Sigmoid colon (tissue), 7 donors: Measurements from ENCODE around the gene NUDCD2. TPM values are rescaled to one million over a fixed set of nuclear protein-coding genes. Genes with fewer than 3 reads are reported as not detected.

Experiments
- DNase-seq: peaks from one replicate; pipeline ENCODE4 v3.0.0-alpha.2; 2019
- H3K27ac ChIP-seq, 4 donors: fragments of 200-600 bp; sonication (generic); one replicate each; pipeline ENCODE4 v1.5.1; 2016 to 2019; ENCODE audit warnings: mild to moderate bottlenecking in 1 of 4
- H3K27me3 ChIP-seq, 3 donors: fragments of 200-600 bp; sonication (generic); one replicate each; pipeline ENCODE4 v1.5.1; 2019; ENCODE audit warnings: mild to moderate bottlenecking in 1 of 3
- H3K36me3 ChIP-seq, 4 donors: fragments of 200-600 bp; sonication (generic); one replicate each; pipeline ENCODE4 v1.5.1; 2016 to 2019
- H3K4me1 ChIP-seq, 4 donors: fragments of 200-600 bp; sonication (generic); one replicate each; pipeline ENCODE4 v1.5.1; 2017 to 2019
- H3K4me3 ChIP-seq, 4 donors: fragments of 200-600 bp; sonication (generic); one replicate each; pipeline ENCODE4 v1.5.1; 2017 to 2019; ENCODE audit warnings: mild to moderate bottlenecking in 2 of 4, moderate library complexity in 1 of 4
- H3K9me3 ChIP-seq, 4 donors: fragments of 200-600 bp in 3 of 4; sonication (generic) in 3 of 4; one replicate each; pipeline versions ENCODE4 v1.5.1 to v1.6.1; 2013 to 2019
- EP300 ChIP-seq, 4 donors: sonication (generic); formaldehyde crosslinking; IDR thresholded peaks; one replicate each; pipeline ENCODE4 v1.6.1; 2017; ENCODE audit warnings: antibody characterized with exemption in 4 of 4
- POLR2A ChIP-seq, 2 donors: fragments of 450-650 bp; IDR thresholded peaks; one replicate each; pipeline ENCODE4 v1.6.1; 2016; ENCODE audit warnings: antibody characterized with exemption in 2 of 2, mild to moderate bottlenecking in 2 of 2, moderate library complexity in 2 of 2
- POLR2AphosphoS5 ChIP-seq, 4 donors: sonication (generic); formaldehyde crosslinking; IDR thresholded peaks; one replicate each; pipeline ENCODE4 v1.6.1; 2017; ENCODE audit warnings: antibody characterized with exemption in 4 of 4
- WGBS, 2 donors: extraction: QIAGEN DNeasy Blood & Tissue Kit; methylation state at CpG; one replicate each; pipeline ENCODE4 v1.1.7; 2013; 5-methylcytosine and 5-hydroxymethylcytosine counted together
- intact Hi-C: fragments of 100-400 bp; cut with DNase I; formaldehyde crosslinking; loops from one replicate; pipeline ENCODE4 v1.15.1; 2023
- polyA plus RNA-seq, 3 donors: library from polyadenylated mRNA; stranded (reverse); fragments of 200-250 nt; gene quantifications; one replicate each; pipeline ENCODE4 v1.2.3, GENCODE V29; 2013
- total RNA-seq, 4 donors: library from RNA; depleted of rRNA; stranded (reverse); fragments of >200 nt; gene quantifications; one replicate each; pipeline ENCODE4 v1.1.0, GENCODE V29; 2016
- TF ChIP-seq, protein P1 (sequence below), 4 experiments: fragments of 450-650 bp in 3 of 4; fragments of 200-600 bp in 1 of 4; IDR thresholded peaks; one replicate each; pipeline ENCODE4 v1.5.1; 2016 to 2019; ENCODE audit warnings: antibody characterized with exemption in 4 of 4, mild to moderate bottlenecking in 3 of 4, moderate library complexity in 2 of 4
- donor health status: healthy with polysubstance abuse.
- donor health status: Bipolar disorder and iron deficiency.
- donor health status: healthy.

The NUDCD2 gene
- total and polyA plus RNA-seq, 7 donors, result 3.3 to 13.2 (median 8.4) TPM

DNA sequence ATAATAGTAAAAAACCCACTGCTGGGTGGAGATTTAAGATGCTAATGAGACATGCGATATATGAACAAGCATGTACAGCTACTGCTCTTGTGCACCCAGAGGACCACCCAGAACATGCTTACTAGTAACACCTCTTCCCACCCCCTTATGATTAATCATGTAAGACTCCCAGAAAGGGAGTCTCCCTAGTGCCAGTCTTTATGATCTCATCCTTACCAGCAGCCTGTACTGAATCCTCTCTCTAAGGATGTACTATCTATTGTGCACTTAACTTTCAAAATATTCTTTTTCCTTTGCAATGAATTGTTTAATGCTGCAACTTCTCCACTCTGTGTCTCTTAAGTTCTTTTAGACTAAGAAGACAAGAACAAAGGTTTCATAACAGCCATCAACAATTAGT lies 36.4 kb upstream of the NUDCD2 start:
- intact Hi-C loops, result no loop called here
- TF ChIP-seq POLR2A (IDR thresholded peaks at IDR 0.05) (no peak), POLR2AphosphoS5 (IDR thresholded peaks at IDR 0.05) (no peak), EP300 (IDR thresholded peaks at IDR 0.05) (no peak)
- TF ChIP-seq, protein P1, sequence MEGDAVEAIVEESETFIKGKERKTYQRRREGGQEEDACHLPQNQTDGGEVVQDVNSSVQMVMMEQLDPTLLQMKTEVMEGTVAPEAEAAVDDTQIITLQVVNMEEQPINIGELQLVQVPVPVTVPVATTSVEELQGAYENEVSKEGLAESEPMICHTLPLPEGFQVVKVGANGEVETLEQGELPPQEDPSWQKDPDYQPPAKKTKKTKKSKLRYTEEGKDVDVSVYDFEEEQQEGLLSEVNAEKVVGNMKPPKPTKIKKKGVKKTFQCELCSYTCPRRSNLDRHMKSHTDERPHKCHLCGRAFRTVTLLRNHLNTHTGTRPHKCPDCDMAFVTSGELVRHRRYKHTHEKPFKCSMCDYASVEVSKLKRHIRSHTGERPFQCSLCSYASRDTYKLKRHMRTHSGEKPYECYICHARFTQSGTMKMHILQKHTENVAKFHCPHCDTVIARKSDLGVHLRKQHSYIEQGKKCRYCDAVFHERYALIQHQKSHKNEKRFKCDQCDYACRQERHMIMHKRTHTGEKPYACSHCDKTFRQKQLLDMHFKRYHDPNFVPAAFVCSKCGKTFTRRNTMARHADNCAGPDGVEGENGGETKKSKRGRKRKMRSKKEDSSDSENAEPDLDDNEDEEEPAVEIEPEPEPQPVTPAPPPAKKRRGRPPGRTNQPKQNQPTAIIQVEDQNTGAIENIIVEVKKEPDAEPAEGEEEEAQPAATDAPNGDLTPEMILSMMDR (IDR thresholded peaks at IDR 0.05), result no peak
- Histone ChIP-seq H3K9me3 (no peaks in the 10 kb centered on the region), H3K4me1 (no peaks in the 10 kb centered on the region), H3K36me3 (no peaks in the 10 kb centered on the region), H3K27ac (no peak overlapping the region), H3K27me3 (no peaks in the 10 kb centered on the region), H3K4me3 (no peak overlapping the region)
- 96 to 98% methylated on average over 1 of the region's 1 CpG for WGBS, 2 donors
- DNase-seq, result no peak

DNA sequence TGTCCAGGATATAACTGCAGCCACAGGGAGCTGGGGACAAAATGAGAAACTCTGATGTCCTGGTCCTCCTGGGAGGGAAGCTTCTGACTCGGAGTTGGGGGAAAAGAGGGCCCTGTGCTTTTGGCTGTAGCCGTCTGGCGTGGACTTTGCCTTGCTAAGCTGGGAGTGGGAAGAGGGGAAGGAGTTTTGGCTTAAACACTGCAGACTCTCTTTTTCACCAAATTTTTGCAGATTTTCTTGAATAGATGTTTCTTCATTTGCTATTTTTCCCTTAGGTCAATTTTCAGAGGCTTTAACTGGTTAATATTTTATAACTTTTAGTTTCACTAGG lies 29.8 kb upstream of the NUDCD2 start:
- Histone ChIP-seq H3K9me3 (no peaks in the 10 kb centered on the region), H3K27ac (no peak overlapping the region), H3K4me3 (no peak overlapping the region), H3K36me3 (no peaks in the 10 kb centered on the region), H3K27me3 (no peaks in the 10 kb centered on the region), H3K4me1 (no peaks in the 10 kb centered on the region)
- TF ChIP-seq, protein P1 (IDR thresholded peaks at IDR 0.05), result no peak
- TF ChIP-seq POLR2A (IDR thresholded peaks at IDR 0.05) (no peak), EP300 (IDR thresholded peaks at IDR 0.05) (no peak), POLR2AphosphoS5 (IDR thresholded peaks at IDR 0.05) (no peak)
- WGBS, 2 donors, result 92 to 96% methylated on average over 3 of the region's 3 CpGs
- DNase-seq, result no peak
- intact Hi-C loops, result no loop called here

DNA sequence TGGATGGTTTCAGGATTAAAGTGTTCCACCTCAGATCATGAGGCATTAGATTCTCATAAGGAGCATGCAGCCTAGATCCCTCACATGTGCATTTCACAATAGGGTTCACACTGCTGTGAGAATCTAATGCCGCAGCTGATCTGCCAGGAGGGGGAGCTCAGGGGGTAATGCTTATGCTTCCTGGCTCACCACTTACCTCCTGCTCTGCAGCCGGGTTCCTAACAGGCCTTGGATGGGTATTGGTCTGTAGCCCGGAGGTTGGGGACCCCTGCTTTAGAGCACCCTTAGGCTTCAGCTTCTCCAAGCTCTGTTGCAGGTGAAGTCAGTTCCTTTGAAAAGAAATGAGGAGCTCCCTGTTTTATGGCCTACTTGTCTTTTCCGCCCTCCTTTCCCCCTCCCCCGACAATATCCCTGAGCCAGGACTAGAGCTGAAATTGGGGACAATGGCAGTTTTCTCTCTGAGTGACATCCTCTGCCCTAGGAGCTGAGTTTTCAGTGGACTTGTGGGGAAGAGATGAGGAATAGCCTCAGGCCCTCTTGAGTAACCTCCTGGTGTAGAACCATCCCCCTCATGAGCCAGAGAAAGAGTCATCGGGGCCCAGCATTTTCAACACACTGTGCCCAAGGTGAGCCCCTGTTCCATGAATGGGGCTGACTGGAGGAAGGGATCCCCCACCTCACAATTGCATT lies 29.3 kb upstream of the NUDCD2 start:
- intact Hi-C loops, result no loop called here
- Histone ChIP-seq H3K4me1 (no peaks in the 10 kb centered on the region), H3K36me3 (no peaks in the 10 kb centered on the region), H3K9me3 (no peaks in the 10 kb centered on the region), H3K27me3 (no peaks in the 10 kb centered on the region), H3K27ac (no peak overlapping the region), H3K4me3 (no peak overlapping the region)
- no peak for TF ChIP-seq POLR2AphosphoS5 (IDR thresholded peaks at IDR 0.05)
- DNase-seq, result no peak
- WGBS, 2 donors, result 93 to 94% methylated on average over 6 of the region's 6 CpGs

- no peaks in the 10 kb centered on the region for H3K4me1 ChIP-seq
- no peak overlapping the region for H3K27ac ChIP-seq
- no peak overlapping the region for H3K4me3 ChIP-seq
- no peak for DNase-seq
- H3K36me3 ChIP-seq, result no peaks in the 10 kb centered on the region
- no peaks in the 10 kb centered on the region for H3K27me3 ChIP-seq
- TF ChIP-seq POLR2A (IDR thresholded peaks at IDR 0.05) (no peak), POLR2AphosphoS5 (IDR thresholded peaks at IDR 0.05) (no peak), EP300 (IDR thresholded peaks at IDR 0.05) (no peak)
- TF ChIP-seq, protein P1 (IDR thresholded peaks at IDR 0.05), result no peak
- WGBS, 2 donors, result 89 to 91% methylated on average over 1 of the region's 1 CpG
- no peaks in the 10 kb centered on the region for H3K9me3 ChIP-seq
- intact Hi-C loops, result no loop called here
Observed at GRCh38 chr5:163478982-163479271, 19.0 kb upstream of the NUDCD2 start.

GRCh38 chr5:163478126-163478981 lies 18.5 kb upstream of the NUDCD2 start:
- no peak for DNase-seq
- WGBS, 2 donors, result 89 to 94% methylated on average over 2 of the region's 2 CpGs
- H3K9me3 ChIP-seq, result no peaks in the 10 kb centered on the region
- H3K27me3 ChIP-seq, result no peaks in the 10 kb centered on the region
- H3K4me1 ChIP-seq, result no peaks in the 10 kb centered on the region
- H3K27ac ChIP-seq, result no peak overlapping the region
- no peaks in the 10 kb centered on the region for H3K36me3 ChIP-seq
- no peak for TF ChIP-seq POLR2AphosphoS5 (IDR thresholded peaks at IDR 0.05)
- TF ChIP-seq POLR2A (IDR thresholded peaks at IDR 0.05), result no peak
- TF ChIP-seq, protein P1 (IDR thresholded peaks at IDR 0.05), result no peak
- TF ChIP-seq EP300 (IDR thresholded peaks at IDR 0.05), result no peak
- intact Hi-C loops, result no loop called here
- H3K4me3 ChIP-seq, result no peak overlapping the region
